SK-N-SH treated with all-trans-retinoic acid at 6 μM for 48 hours (cell line): ENCODE results near the gene MPV17.

ENCODE experiments used
- ATAC-seq: fragments of 200-7000 bp; cut with Tn5 transposase; 3 replicates; pipeline ENCODE4 v1.9.1; 2020; ENCODE audit warnings: mild to moderate bottlenecking, moderate library complexity
- ARNTL ChIP-seq: fragments of 450-650 bp; formaldehyde crosslinking; IDR thresholded peaks from 2 replicates; pipeline ENCODE4 v1.5.0; 2020; ENCODE audit warnings: low read depth, mild to moderate bottlenecking, moderate library complexity, borderline replicate concordance
- BACH2 ChIP-seq: fragments of 250-450 bp; sonication (Bioruptor Pico); IDR thresholded peaks from 2 replicates; pipeline ENCODE4 v1.9.0; 2021; ENCODE audit warnings: mild to moderate bottlenecking, borderline replicate concordance
- CSDC2 ChIP-seq: fragments of 250-450 bp; sonication (Bioruptor Pico); IDR thresholded peaks from 2 replicates; pipeline ENCODE4 v1.5.0; 2020; ENCODE audit warnings: mild to moderate bottlenecking, moderate library complexity
- ESRRG ChIP-seq: fragments of 250-450 bp; sonication (Bioruptor Pico); IDR thresholded peaks from 2 replicates; pipeline ENCODE4 v1.6.1; 2021; ENCODE audit warnings: mild to moderate bottlenecking
- GLIS3 ChIP-seq: fragments of 250-450 bp; sonication (Bioruptor Pico); IDR thresholded peaks from 2 replicates; pipeline ENCODE4 v1.5.0; 2020; ENCODE audit warnings: mild to moderate bottlenecking, moderate library complexity
- ISL1 ChIP-seq: fragments of 250-450 bp; sonication (Bioruptor Pico); IDR thresholded peaks from 2 replicates; pipeline ENCODE4 v2.1.2; 2022; ENCODE audit warnings: mild to moderate bottlenecking, moderate library complexity
- OSR1 ChIP-seq: fragments of 250-450 bp; sonication (Bioruptor Pico); IDR thresholded peaks from 2 replicates; pipeline ENCODE4 v1.8.0; 2022; ENCODE audit warnings: moderate library complexity, mild to moderate bottlenecking, inconsistent platforms
- PPARA ChIP-seq: fragments of 250-450 bp; sonication (Bioruptor Pico); IDR thresholded peaks from 2 replicates; pipeline ENCODE4 v1.5.0; 2020; ENCODE audit warnings: mild to moderate bottlenecking, borderline replicate concordance
- RARB ChIP-seq: fragments of 250-450 bp; sonication (Bioruptor Pico); IDR thresholded peaks from 2 replicates; pipeline ENCODE4 v1.8.0; 2021; ENCODE audit warnings: mild to moderate bottlenecking, moderate library complexity
- SNAI2 ChIP-seq: fragments of 250-450 bp; sonication (Bioruptor Pico); IDR thresholded peaks from 2 replicates; pipeline ENCODE4 v1.5.0; 2020; ENCODE audit warnings: mild to moderate bottlenecking, moderate library complexity
- TCF4 ChIP-seq: fragments of 250-450 bp; sonication (Bioruptor Pico); IDR thresholded peaks from 2 replicates; pipeline ENCODE4 v1.8.0; 2021; ENCODE audit warnings: mild to moderate bottlenecking, moderate library complexity, borderline replicate concordance
- TOX ChIP-seq: fragments of 250-450 bp; sonication (Bioruptor Pico); IDR thresholded peaks from 2 replicates; pipeline ENCODE4 v1.8.0; 2021; ENCODE audit warnings: mild to moderate bottlenecking, moderate library complexity, borderline replicate concordance
- ZC3H10 ChIP-seq: fragments of 250-450 bp; sonication (Bioruptor Pico); IDR thresholded peaks from 2 replicates; pipeline ENCODE4 v1.5.1; 2021; ENCODE audit warnings: mild to moderate bottlenecking, moderate library complexity
- ZFP3 ChIP-seq: fragments of 250-450 bp; sonication (Bioruptor Pico); IDR thresholded peaks from 2 replicates; pipeline ENCODE4 v1.5.0; 2020; ENCODE audit warnings: mild to moderate bottlenecking, moderate library complexity
- ZNF565 ChIP-seq: fragments of 450-650 bp; formaldehyde crosslinking; conservative IDR thresholded peaks from 2 replicates; pipeline ENCODE4 v1.5.0; 2020; ENCODE audit warnings: low read depth, mild to moderate bottlenecking, moderate library complexity
- ZNF70 ChIP-seq: fragments of 450-650 bp; formaldehyde crosslinking; IDR thresholded peaks from 2 replicates; pipeline ENCODE4 v1.5.0; 2020; ENCODE audit warnings: mild to moderate bottlenecking, moderate library complexity
- ZNF8 ChIP-seq: fragments of 450-650 bp; formaldehyde crosslinking; IDR thresholded peaks from 2 replicates; pipeline ENCODE4 v1.5.0; 2020; ENCODE audit warnings: mild to moderate bottlenecking, moderate library complexity
- TF ChIP-seq, protein P1 (sequence below): fragments of 250-450 bp; sonication (Bioruptor Pico); IDR thresholded peaks from 2 replicates; pipeline ENCODE4 v1.8.0; 2020; ENCODE audit warnings: mild to moderate bottlenecking, moderate library complexity, borderline replicate concordance
- TF ChIP-seq, protein P2 (sequence below): fragments of 250-450 bp; sonication (Bioruptor Pico); IDR thresholded peaks from 2 replicates; pipeline ENCODE4 v1.5.1; 2021; ENCODE audit warnings: mild to moderate bottlenecking, moderate library complexity
- TF ChIP-seq, protein P3 (sequence below): fragments of 250-450 bp; sonication (Bioruptor Pico); IDR thresholded peaks from 2 replicates; pipeline ENCODE4 v1.5.1; 2020; ENCODE audit warnings: low read depth, mild to moderate bottlenecking, moderate library complexity
- TF ChIP-seq, protein P4 (sequence below): fragments of 250-450 bp; sonication (Bioruptor Pico); IDR thresholded peaks from 2 replicates; pipeline ENCODE4 v1.8.0; 2021; ENCODE audit warnings: low read depth, mild to moderate bottlenecking, moderate library complexity, borderline replicate concordance
- TF ChIP-seq, protein P5 (sequence below): fragments of 250-450 bp; sonication (Bioruptor Pico); IDR thresholded peaks from 2 replicates; pipeline ENCODE4 v1.5.0; 2020; ENCODE audit warnings: mild to moderate bottlenecking, moderate library complexity

MPV17 gene

DNA sequence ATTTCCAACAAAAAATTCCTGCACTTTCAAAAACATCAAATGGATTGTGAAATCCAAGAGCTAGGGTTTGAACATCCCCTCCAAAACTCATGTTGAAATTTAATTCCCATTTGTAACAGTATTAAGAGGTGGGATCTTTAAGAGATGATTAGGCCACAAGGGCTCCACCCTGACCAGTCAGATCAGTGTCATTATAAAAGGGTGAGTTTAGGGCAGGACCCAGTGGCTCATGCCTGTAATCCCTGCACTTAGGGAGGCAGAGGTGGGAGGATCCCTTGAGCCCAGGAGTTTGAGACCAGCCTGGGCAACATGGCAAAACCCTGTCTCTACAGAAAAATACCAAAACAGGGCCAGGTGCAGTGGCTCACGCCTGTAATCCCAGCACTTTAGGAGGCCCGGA lies 24.7 kb upstream of the MPV17 start:
- no peak for ATAC-seq
- TF ChIP-seq BACH2 (CRISPR knock-in tag) (no peak), ZNF70 (CRISPR knock-in tag) (no peak), CSDC2 (CRISPR knock-in tag) (no peak), GLIS3 (CRISPR knock-in tag) (no peak), ZC3H10 (no peak), ZNF8 (no peak), ESRRG (no peak), ZNF565 (CRISPR knock-in tag) (no peak), TOX (CRISPR knock-in tag) (no peak)
- TF ChIP-seq, protein P1, sequence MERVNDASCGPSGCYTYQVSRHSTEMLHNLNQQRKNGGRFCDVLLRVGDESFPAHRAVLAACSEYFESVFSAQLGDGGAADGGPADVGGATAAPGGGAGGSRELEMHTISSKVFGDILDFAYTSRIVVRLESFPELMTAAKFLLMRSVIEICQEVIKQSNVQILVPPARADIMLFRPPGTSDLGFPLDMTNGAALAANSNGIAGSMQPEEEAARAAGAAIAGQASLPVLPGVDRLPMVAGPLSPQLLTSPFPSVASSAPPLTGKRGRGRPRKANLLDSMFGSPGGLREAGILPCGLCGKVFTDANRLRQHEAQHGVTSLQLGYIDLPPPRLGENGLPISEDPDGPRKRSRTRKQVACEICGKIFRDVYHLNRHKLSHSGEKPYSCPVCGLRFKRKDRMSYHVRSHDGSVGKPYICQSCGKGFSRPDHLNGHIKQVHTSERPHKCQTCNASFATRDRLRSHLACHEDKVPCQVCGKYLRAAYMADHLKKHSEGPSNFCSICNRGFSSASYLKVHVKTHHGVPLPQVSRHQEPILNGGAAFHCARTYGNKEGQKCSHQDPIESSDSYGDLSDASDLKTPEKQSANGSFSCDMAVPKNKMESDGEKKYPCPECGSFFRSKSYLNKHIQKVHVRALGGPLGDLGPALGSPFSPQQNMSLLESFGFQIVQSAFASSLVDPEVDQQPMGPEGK (CRISPR knock-in tag) = no peak
- TF ChIP-seq, protein P2, sequence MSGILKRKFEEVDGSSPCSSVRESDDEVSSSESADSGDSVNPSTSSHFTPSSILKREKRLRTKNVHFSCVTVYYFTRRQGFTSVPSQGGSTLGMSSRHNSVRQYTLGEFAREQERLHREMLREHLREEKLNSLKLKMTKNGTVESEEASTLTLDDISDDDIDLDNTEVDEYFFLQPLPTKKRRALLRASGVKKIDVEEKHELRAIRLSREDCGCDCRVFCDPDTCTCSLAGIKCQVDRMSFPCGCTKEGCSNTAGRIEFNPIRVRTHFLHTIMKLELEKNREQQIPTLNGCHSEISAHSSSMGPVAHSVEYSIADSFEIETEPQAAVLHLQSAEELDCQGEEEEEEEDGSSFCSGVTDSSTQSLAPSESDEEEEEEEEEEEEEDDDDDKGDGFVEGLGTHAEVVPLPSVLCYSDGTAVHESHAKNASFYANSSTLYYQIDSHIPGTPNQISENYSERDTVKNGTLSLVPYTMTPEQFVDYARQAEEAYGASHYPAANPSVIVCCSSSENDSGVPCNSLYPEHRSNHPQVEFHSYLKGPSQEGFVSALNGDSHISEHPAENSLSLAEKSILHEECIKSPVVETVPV = no peak
- TF ChIP-seq, protein P3, sequence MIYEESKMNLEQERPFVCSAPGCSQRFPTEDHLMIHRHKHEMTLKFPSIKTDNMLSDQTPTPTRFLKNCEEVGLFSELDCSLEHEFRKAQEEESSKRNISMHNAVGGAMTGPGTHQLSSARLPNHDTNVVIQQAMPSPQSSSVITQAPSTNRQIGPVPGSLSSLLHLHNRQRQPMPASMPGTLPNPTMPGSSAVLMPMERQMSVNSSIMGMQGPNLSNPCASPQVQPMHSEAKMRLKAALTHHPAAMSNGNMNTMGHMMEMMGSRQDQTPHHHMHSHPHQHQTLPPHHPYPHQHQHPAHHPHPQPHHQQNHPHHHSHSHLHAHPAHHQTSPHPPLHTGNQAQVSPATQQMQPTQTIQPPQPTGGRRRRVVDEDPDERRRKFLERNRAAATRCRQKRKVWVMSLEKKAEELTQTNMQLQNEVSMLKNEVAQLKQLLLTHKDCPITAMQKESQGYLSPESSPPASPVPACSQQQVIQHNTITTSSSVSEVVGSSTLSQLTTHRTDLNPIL (CRISPR knock-in tag) = no peak
- TF ChIP-seq, protein P4, sequence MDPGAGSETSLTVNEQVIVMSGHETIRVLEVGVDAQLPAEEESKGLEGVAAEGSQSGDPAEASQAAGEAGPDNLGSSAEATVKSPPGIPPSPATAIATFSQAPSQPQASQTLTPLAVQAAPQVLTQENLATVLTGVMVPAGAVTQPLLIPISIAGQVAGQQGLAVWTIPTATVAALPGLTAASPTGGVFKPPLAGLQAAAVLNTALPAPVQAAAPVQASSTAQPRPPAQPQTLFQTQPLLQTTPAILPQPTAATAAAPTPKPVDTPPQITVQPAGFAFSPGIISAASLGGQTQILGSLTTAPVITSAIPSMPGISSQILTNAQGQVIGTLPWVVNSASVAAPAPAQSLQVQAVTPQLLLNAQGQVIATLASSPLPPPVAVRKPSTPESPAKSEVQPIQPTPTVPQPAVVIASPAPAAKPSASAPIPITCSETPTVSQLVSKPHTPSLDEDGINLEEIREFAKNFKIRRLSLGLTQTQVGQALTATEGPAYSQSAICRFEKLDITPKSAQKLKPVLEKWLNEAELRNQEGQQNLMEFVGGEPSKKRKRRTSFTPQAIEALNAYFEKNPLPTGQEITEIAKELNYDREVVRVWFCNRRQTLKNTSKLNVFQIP (CRISPR knock-in tag) = no peak

DNA sequence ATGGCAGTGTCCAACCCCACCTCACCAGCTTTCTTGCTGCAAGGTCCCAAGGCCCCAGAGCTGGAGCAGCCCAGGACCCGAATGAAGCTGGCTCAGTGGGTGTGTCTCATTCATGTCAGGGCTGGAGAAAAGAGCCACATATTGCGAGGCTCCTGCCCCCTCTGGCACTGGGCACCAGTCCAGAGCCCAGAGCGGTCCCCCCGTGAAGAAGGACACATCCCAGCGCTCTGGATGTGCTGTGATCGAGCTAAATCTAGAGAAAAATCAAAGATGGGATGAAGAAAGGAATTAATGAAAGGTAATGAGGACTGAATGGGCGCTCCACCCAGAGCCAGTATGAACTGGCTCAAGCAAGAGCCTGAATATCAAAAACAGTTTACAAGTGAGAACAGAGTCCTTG lies 13.3 kb upstream of the MPV17 start:
- ATAC-seq = no peak
- TF ChIP-seq ARNTL (CRISPR knock-in tag) (no peak), ZNF8 (no peak), ZNF565 (CRISPR knock-in tag) (no peak), ZNF70 (CRISPR knock-in tag) (no peak), BACH2 (CRISPR knock-in tag) (no peak), ZFP3 (no peak), ZC3H10 (no peak), TOX (CRISPR knock-in tag) (no peak), SNAI2 (CRISPR knock-in tag) (no peak), PPARA (CRISPR knock-in tag) (no peak), ISL1 (CRISPR knock-in tag) (no peak), OSR1 (CRISPR knock-in tag) (no peak), TCF4 (CRISPR knock-in tag) (no peak), RARB (CRISPR knock-in tag) (no peak), ESRRG (no peak)
- TF ChIP-seq, protein P5, sequence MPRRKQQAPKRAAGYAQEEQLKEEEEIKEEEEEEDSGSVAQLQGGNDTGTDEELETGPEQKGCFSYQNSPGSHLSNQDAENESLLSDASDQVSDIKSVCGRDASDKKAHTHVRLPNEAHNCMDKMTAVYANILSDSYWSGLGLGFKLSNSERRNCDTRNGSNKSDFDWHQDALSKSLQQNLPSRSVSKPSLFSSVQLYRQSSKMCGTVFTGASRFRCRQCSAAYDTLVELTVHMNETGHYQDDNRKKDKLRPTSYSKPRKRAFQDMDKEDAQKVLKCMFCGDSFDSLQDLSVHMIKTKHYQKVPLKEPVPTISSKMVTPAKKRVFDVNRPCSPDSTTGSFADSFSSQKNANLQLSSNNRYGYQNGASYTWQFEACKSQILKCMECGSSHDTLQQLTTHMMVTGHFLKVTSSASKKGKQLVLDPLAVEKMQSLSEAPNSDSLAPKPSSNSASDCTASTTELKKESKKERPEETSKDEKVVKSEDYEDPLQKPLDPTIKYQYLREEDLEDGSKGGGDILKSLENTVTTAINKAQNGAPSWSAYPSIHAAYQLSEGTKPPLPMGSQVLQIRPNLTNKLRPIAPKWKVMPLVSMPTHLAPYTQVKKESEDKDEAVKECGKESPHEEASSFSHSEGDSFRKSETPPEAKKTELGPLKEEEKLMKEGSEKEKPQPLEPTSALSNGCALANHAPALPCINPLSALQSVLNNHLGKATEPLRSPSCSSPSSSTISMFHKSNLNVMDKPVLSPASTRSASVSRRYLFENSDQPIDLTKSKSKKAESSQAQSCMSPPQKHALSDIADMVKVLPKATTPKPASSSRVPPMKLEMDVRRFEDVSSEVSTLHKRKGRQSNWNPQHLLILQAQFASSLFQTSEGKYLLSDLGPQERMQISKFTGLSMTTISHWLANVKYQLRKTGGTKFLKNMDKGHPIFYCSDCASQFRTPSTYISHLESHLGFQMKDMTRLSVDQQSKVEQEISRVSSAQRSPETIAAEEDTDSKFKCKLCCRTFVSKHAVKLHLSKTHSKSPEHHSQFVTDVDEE (CRISPR knock-in tag) = no peak
- TF ChIP-seq, protein P3 (CRISPR knock-in tag) = no peak
- TF ChIP-seq, protein P1 (CRISPR knock-in tag) = no peak
- TF ChIP-seq, protein P4 (CRISPR knock-in tag) = no peak
